HG03280 (cell line): ENCODE data around the gene QARS1.

ENCODE experiments used
- ATAC-seq: cut with Tn5 transposase; IDR thresholded peaks from one replicate; pipeline ENCODE4 v1.9.1; 2021; ENCODE audit warnings: mild to moderate bottlenecking, moderate library complexity; ENCODE audit not compliant: unreplicated experiment

Gene QARS1

DNA sequence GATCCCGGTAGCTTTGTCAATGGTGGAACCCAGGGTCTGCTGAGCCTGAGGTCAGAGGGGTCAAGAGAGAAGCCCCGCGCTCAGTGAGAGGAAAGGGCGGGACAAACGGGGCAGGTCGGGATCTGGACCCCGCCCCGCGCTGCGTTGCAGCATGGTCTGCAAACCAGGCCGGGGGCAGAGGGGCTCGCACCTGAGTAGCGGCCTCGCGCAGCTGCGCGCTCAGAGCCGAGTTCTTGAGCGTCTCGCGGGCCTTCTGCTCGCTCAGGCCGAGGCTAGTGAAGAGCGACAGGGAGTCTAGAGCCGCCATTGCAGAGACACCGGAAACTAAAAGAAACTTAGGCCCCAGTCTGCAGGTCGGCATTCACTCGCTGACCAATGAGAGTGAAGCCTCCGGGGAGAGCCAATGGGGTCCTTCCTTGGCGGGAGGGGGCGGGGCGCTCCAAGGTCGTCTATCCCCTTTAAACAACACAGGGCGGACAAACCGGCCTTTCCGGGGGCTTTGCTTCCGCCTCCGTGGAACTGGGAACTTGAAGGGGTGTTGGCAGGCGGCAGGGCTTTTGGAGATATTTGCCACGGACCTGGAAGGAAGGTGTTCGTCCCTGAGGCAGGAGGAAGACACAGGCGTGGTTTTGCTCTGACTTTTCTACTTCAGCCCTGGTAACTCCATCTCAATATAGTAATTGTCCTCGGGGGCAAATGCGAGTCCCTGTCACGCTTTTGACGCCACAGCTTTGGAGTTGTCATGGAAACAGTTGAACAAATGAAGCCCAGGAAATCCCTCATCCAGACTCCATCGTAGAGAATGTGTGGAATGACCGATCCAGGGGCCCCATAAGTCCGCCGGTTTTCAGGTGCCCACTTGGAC, at the start of gene QARS1:
TSS of gene QARS1 (minus strand) at position 331 of the 865 bp plus-strand sequence. CDS start at position 307, 24 bp downstream.
- peak; percentile 91 for ATAC-seq

DNA sequence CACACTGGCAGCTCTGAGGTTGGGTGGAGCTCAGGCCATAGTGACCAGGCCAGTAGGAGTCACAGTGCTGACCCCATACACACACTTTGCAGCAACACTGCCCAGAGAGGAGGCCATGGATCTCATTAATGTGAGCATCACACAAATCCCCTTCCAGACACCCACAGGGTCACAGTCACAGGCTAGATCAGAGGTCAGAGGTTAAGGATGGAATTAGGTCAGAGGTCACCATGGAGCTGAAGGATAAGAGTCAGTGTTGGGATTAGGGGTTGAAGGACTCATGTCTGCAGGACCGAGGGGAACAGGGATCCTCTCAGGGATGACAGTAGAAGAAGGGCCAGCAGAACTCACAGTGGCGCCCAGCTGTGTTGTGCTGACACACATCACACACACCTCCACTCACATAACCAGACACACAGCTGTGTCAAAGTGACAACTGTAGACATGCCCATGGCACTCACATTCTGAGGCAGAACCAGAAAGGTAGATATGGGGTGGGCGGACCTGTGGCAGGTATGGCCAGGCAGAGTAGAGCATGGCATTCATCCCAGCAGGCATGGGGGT, 48.9 kb upstream of the QARS1 start:
- no peak for ATAC-seq

DNA sequence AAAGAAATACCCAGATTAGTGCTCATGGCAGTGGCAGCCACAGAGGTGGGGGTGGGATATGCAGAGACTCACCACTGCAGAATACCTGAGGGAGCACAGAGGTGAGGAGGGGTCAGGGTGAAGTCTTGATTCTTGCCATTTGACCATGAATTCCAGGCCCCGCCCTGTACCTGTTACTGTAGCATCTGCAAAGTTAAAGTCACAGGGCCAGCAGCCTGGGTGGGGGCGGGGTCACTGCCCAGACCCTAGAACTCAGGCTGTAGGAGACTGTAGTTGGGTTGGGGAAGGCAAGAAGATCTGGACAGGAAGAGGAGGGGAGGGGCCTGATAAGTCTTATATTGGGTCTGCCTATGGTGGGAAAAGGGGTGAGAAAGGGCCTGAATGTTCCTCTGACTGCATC, 47.1 kb upstream of the QARS1 start:
- no peak for ATAC-seq

DNA sequence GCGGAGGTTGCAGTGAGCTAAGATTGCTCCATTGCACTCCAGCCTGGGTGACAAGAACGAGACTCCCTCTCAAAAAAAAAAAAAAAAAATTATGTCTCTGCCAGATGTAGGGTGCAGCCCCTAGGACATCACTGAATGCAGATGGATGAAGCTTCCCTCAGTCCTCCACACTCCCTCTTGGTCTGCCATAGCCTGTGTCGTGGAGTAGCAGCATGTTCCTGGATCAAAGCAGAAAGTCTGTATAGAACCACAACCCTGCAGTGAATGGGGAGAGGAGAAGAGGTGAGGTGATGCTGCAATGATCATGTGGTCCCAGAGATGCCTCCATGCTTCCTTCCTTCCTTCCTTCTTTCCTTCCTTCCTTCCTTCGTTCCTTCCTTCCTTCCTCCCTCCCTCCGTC, 43.6 kb upstream of the QARS1 start:
- ATAC-seq = no peak

DNA sequence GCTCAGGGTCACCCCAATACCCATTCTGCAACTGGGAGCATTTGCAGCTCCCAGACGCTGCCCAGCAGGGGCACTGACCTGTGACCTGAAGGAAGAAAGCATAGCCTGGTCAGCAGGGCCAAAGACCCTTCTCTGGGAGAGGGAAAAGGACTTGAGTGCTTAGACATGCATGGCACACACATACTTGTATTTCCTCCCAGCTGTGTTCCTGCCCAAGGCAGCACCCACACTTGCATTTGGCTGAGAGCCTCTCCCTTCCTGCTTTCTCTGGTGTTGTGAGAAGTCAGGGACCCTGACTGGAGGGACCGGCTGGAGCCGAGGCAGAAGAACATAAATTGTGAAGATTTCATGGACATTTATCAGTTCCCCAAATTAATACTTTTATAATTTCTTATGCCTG, 35.5 kb upstream of the QARS1 start:
- ATAC-seq = no peak

DNA sequence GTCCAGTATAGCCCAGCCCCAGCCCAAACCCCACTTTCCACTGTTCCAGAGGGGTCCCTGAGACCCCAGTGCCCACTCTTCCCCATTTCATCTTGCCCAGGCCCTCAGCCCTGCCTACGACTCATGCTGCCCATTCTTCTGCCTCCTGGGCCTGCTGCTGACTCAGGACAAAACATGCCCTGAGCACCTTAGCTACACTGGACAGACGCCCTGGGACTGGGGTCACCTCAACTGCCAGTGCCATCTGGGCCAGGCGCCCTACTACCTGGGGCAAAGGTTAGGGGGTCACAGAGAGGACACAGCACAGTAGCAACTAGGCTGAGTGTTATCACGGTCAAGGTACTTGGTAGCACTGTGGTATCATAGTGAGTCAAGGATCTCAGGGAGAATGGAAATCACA, 30.9 kb upstream of the QARS1 start:
- no peak for ATAC-seq

DNA sequence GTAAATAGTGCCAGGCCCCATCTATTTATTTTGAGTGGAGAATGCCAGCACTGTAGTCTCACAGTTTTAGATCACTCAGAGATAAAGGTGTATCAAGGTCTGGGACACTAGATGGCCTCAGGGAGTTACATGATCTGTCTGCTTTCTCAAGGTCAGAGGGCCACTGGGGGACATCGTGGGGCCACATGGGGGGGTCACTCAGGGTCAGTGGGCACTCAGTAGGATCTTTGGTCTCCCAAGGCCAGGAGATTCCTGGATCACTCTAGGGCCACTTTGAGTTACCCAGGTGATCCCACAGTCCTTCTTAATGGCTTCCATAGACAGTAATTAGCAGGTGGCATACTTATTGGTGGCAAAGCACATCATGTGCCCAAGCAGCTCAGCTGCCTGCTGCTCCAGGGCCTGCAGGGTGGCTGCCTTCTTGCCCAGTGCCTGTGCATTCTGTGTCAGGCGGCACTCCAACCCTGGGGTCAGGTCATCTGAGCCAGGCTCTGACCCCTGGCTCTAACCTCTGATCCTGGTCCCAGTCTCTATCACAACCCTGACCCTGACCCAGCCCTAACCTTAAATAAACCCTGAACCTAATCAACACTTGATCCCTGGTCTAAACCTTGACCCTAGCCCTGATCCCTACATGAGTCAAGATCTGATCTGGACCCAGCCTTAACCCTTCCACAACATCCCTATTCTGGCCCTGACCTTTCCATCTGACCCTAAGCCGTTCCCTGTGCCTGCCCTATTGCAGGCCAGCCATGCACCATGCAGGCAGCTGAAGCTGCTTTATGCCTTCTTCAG, 30.1 kb upstream of the QARS1 start:
- ATAC-seq = no peak

DNA sequence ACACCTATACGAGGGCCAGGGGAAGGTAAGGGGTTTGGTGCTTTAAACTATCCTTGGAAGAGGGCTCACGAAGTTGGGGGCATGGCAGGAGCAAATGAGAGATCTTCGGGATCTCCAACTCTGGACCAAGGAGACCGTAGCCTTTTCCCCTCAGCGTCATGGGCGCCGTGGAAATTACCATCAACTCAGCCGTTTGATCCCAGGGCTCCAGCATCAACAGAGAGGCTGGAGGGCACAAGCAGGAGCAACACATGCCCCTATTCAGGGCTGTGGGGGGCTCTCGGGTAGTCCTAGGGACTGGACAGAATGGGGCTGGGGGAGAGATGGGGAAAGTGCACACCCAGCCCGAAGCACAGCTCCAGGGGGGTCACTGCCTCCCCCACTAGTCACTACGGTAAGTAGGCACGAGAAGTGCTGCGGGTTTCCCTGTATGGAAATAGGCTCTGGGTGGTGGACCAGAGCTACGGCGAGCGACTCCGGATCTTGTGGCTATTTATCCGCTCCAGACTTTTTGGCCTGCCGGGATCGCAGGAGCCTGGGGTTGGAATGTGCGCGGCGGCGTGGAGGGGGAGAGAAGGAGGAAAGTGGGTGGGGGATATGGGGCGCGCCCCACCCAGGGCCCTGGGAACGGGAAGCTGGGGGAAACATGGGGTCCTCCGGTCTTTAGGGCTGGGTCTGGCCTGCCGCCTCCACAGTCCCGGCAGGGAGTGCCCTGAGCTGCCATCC, 28.8 kb upstream of the QARS1 start:
- ATAC-seq = no peak

DNA sequence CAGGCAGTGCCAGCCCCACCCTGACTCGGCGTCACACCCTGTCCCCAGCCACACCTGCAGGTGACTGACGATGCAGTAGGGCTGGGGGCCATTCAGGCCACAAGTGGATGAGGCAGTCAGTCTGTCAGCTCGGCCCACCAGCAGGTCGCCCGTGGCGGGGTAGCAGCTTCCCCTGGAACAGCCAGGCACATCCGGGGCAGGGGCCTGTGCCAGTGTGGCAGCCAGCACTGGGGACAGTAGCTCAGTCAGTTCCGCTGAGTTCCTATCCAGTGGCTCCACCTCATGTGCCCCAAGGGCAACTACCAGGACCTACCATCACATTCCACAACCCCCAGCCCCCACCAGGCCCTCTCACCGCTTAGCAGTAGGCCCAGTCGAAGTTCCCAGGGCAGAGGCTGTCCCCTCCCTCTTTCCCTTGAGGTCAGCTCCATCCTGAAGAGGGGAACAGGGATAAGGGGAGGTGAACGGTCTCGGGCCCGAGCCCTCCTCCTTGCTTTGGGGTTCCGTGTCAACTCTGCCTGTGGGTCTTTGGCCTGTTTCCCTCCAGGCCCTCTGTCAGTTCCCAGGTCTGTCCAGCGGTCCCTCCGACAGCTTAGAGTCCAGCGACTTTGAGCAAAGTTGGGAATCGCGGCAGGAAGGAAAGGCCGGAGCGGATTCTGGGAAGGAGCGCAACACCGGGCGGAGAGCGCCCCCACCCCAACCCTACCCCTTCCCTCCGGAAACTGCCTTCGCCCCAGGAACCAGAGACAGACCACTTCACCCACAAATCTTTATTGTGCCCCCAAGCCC, 28.1 kb upstream of the QARS1 start, which contains the start of gene LAMB2:
TSS of gene LAMB2 (minus strand) at position 614 of the 789 bp plus-strand sequence. CDS start at position 431, 183 bp downstream.
- no peak for ATAC-seq

DNA sequence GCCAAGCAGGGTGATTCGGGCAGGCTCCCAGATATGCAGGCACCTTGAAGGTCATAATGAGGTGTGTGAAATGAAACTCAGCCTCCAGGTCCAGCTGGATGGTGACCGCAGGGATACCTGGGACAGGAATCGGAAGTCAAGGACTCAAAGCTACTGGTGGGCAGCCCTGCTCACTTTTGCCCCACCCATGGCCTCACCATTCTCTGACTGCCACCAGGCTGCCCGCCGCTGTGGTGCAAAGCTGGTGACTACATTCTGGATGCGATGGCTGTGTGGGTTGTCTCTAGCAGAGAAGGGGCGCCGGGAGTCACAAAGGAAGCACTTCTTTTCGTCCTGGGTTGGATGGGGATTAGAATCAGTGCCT, 27.5 kb upstream of the QARS1 start:
- no peak for ATAC-seq

DNA sequence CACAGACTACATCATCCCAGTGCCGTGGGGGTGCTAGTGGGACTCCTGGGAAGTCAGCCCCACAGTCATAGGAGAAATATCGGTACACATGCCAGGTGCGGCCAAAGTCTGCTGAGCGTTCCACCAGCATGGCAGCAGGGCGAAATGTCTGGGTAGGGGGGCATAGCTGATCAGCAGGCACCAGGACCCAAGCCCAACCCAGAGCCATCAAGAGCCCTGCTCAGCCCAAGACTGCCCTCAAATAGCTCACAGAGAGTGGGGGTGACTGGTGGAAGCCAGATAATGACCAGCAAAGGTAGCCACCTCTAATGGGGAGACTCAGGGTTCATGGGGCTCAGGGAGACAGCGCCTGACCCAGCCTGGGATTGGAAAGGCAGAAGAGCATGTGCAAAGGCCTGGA, 27.0 kb upstream of the QARS1 start:
- ATAC-seq = no peak

DNA sequence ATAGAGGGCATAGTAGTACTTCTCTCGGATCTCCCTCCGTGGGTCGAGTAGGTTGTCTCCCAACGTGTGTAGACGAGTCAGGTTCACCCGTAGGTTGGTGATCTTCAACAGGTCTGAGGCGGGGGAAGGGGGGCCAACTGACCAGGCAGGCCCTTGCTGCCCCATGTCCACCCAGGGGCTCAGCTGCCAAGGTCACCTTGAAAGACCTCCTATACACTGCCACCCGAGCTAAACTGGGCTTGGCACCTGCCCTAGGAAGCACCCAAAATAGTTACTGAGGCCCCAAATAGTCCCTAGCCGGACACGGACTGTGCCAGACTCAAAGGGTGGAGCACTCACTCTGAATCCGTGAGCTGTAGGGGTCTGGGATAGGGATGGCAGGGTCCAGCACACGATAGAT, 26.5 kb upstream of the QARS1 start:
- ATAC-seq = no peak

DNA sequence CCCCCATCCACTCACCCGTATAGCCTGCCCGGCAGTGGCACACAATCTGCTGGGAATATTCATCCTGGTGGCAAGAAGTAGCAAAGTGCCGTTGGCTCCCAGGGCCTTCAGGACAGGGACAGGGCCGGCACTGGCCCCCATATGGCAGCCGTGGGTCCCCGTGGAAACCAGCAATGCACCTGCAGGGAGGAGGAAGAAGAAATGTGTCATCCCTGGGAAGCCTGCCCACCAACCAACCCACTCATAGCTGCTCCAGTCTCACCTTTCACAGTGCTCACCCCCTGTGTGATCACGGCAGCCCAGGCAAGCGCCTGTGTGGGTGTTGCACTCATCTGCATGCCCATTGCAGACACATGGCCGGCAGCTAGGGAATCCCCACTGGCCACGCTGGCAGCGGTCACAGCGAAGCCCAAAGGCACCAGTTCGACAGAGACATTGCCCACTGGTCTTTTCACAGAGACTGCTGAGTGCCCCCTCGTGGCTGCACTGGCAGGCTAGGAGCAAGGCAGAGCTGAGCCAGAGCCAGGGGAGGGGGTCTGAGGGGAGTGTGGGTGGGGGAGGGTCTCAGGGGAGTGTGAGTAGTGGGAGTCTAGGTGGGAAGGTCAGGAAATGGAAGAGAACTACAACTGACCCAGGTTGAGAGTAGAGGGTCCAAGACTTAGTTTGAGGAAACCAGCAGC, 20.6 kb upstream of the QARS1 start:
- ATAC-seq = no peak

DNA sequence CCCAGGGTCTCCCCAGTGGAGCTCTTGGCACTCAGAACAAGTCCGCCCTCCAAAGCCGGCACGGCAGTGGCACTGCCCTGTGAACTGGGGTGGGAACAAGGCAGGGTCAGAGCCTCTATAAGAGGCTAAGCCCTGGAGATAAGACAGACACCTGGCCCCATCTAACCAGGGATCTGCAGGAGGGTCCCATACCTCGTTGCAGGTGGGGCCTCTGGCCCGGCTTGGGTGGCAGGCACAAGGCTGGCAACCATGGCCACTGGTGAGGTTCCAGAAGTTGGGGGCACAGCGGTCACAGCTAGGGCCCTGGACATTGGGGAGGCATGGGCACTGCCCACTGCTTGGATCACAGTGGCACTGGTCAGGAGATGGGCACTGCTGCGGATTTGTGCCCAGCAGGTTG, 19.6 kb upstream of the QARS1 start:
- ATAC-seq = no peak

DNA sequence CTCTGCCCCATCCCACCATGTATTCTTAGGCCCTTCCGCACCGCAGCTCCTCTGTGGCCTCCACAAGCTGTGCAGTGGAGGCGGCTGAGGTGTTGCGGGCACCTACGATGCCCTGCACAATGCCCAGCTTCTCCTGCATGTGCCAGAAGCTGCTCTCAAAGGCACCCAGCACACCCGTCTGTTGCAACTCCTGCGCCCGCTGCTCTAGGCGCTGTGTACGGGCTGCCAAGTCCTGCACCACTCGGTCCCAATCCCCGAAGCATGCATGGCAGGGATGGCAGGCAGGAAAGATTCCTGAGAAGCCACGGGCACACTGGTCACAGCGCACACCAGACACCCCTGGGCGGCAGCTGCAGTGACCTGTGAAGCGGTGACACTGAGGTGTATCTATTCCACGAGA, 19.1 kb upstream of the QARS1 start:
- ATAC-seq = no peak

DNA sequence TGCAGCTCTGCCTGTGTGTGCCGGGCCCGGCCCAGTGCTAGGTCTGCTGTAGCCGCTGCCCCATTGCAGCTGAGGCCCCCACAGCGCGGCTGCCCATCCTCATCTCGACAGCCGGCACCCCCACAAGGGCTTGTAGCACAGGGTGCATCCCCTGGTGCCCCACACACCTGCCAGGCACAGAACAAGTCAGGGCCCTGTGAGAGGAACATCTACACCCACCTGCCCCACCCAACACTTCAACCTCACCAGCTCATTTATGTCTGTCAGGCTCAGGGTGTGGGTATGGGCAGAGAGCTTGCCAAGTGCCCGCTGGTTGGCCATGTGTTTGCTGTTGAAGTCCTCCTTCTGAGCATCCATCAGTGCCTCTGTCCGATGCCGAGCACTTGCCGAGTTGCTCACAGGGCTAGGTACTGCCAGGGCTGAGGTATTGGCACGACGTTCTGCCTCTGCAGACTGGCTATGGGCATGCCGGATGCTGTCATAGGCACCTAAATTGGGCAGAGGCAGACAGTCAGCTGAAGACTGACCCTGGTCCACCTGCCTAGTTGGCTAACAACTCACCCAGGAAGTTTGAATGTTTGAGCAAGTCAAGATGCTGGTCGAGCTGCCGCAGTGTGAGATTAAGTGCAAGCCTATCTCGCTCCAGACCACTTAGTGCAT, 18.5 kb upstream of the QARS1 start:
- no peak for ATAC-seq

DNA sequence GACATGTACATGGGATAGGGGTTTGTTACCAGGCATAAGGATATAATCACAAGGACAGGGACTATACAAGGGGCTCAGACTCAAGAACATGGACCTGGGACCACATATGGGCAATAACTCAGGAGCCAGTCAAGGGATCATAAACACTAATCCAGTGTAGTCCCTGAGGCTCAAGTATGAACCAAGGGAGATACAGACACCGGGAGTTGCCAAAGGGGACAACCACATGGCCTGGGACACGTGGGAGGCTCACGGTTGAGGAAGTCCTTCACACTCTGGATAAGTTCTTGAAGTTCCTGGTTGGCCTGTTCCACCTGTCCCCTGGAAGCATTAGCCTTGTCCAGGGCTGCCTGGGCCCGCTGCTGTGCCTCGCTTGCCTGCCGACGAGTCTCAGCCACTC, 17.9 kb upstream of the QARS1 start:
- no peak for ATAC-seq

DNA sequence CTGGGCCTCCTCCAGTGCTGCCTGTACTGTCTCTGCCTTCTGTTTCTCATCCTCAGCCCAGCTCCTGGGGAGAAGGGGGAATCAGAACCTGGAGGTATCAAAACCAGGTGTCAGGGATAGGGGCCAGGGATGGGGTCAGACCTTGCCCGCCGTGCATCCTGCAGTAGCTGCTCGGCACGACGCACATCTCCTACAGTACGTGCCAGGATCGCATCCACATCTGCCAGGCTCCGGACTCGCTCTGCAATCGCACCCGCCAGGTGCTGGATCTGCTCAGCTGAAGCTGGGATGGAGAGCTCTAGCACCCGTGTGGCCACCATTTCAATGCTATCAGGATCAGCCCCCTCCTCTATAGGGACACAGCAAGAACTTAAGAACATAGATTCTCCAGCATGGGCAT, 17.5 kb upstream of the QARS1 start:
- no peak for ATAC-seq

DNA sequence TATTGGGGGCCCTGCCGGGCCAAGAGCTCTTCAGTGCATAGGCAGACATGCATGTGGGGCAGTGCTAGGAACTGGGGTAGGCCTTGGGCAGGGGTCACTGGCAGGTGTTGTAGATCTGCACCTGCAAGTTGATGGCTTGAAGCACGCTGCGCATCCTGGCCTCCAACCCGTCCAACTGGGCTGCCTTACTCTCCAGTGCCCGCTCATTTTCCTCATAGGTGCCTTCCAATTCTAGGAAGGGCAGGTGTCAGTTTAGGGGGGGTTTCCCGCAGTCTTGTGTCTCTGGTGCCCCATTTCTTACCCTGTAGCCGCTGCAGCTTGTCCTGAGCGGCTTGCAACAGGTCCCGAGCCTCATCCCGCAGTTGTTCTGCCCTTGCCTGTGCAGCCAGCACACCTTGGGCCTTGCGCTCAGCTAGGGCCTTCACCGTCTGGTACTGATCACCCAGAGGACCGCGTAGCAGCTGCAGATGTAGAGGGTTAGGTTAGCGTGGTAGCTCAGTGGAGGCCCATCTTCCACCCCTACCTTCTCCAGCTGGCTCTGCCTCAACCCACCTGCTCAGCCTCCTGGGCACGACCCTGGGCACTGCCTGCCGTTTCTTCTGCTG, 16.7 kb upstream of the QARS1 start:
- ATAC-seq = peak; percentile 10
